Measurements from ENCODE around the gene INKA1. TPM values are rescaled to one million over a fixed set of nuclear protein-coding genes. Genes with fewer than 3 reads are reported as not detected.

Gene INKA1
- total and polyA plus RNA-seq, 2 of the 8 experiments (the other 6 are each of a cell fraction or from before 2014, with no cell fraction given): 1.3 to 4.7 TPM

GRCh38 chr3:49775538-49775937, 27.5 kb upstream of the INKA1 start:
- no peak for DNase-seq (ENCODE audit: low read depth in 1 of 2, low spot score in 2 of 2)
- CTCF ChIA-PET (ENCODE audit: partially characterized antibody): interaction anchor here (1.1 to 1.7 kb wide), 2 partner anchors 31 to 74 kb away, joined by 3 to 4 read pairs; no protein-coding TSS in a partner anchor
- no peak overlapping the region for H3K14ac ChIP-seq (ENCODE audit: insufficient read length)
- no peak overlapping the region for H2BK120ac ChIP-seq (replicated peaks; ENCODE audit: low read depth, low read length)
- no peak overlapping the region for H3K4me2 ChIP-seq (ENCODE audit: insufficient read depth in 1 of 2, low read depth in 2 of 2, low read length in 2 of 2)
- no peak overlapping the region for H3K9ac ChIP-seq (replicated peaks in 1 of 4; ENCODE audit: extremely low read depth in 1 of 4, low read depth in 3 of 4, low read length in 3 of 4)
- FAIRE-seq: no peak
- no peak overlapping the region for H2AK5ac ChIP-seq (ENCODE audit: low read depth, low read length)
- no peaks in the 10 kb centered on the region for H3K4me1 ChIP-seq (replicated peaks in 1 of 4; ENCODE audit: control insufficient read depth in 3 of 4, insufficient read depth in 4 of 4, low read length in 3 of 4)
- no peak overlapping the region for H3K18ac ChIP-seq (ENCODE audit: extremely low read depth, low read length)
- no peak overlapping the region for H3K23ac ChIP-seq (ENCODE audit: insufficient read length)
- peaks cover 5 to 81% of the 10 kb centered on the region in 2 experiments; a peak in 3 of 4 replicates for H3K79me2 ChIP-seq (ENCODE audit: control insufficient read depth in 1 of 2, insufficient read depth in 2 of 2, low read length in 2 of 2)
- H2AFZ ChIP-seq (ENCODE audit: low read length): no peak overlapping the region
- peaks cover 0 to 4% (median 0%) of the 10 kb centered on the region in 4 experiments; a peak in 3 of 8 replicates for H3K36me3 ChIP-seq (ENCODE audit: control insufficient read depth in 2 of 4, insufficient read depth in 4 of 4, low read length in 3 of 4)
- no peak overlapping the region for H4K8ac ChIP-seq (ENCODE audit: extremely low read depth, insufficient read depth, low read length)
- H3K23me2 ChIP-seq (ENCODE audit: low read depth, low read length): no peaks in the 10 kb centered on the region; the same call in 1 of the 2 replicates
- peaks cover under 1 to 6% of the 10 kb centered on the region in 2 experiments for H4K20me1 ChIP-seq (replicated peaks in 1 of 2; ENCODE audit: control insufficient read depth in 1 of 2, insufficient read depth in 2 of 2, low read length in 2 of 2)
- H3K4ac ChIP-seq (replicated peaks; ENCODE audit: insufficient read length, low read depth, low read length): no peak overlapping the region
- WGBS, 2 experiments (ENCODE audit: extremely low coverage in 1 of 2, insufficient coverage in 1 of 2, insufficient read length in 1 of 2, insufficient replicate concordance in 2 of 2, low coverage in 1 of 2, low lambda C conversion rate in 2 of 2, missing lambda C conversion rate in 1 of 2): 93% methylated on average over 3 of the region's 3 CpGs; no CpG with 5 or more reads in 1 of the 2 experiments
- no peak overlapping the region for H2BK12ac ChIP-seq (ENCODE audit: low read depth, low read length)
- H2BK20ac ChIP-seq (ENCODE audit: low read length): no peak overlapping the region
- POLR2A ChIA-PET (ENCODE audit: partially characterized antibody): interaction anchor here (1.0 kb wide), 1 partner anchor 56 kb away, joined by 3 read pairs; the partner anchor contains the start of gene AMIGO3
- H3K79me1 ChIP-seq (ENCODE audit: low read depth, low read length): peaks cover 15% of the 10 kb centered on the region
- H3K56ac ChIP-seq (replicated peaks; ENCODE audit: insufficient read length, low read depth, low read length): no peak overlapping the region
- no peak overlapping the region for H3K4me3 ChIP-seq (ENCODE audit: extremely low read depth in 1 of 4, insufficient read depth in 2 of 4, low read depth in 3 of 4, low read length in 4 of 4)
- H2BK5ac ChIP-seq (ENCODE audit: low read depth, low read length): no peak overlapping the region
- no peaks in the 10 kb centered on the region for H3K9me3 ChIP-seq (ENCODE audit: insufficient read depth in 2 of 2, low read depth in 1 of 2, low read length in 1 of 2)
- H3K27me3 ChIP-seq (replicated peaks in 1 of 4; ENCODE audit: control insufficient read depth in 3 of 4, extremely low read depth in 1 of 4, insufficient read depth in 3 of 4, low read length in 3 of 4): no peaks in the 10 kb centered on the region
- H4K91ac ChIP-seq (replicated peaks; ENCODE audit: insufficient read length, low read length): no peak overlapping the region
- no peak overlapping the region for H2BK15ac ChIP-seq (ENCODE audit: low read length)
- TF ChIP-seq SIX5 (IDR thresholded peaks at IDR 0.05; ENCODE audit: low read depth, low read length): no peak
- no peak for TF ChIP-seq RFX5 (IDR thresholded peaks at IDR 0.05; ENCODE audit: borderline replicate concordance, low read depth, low read length)
- no peak for TF ChIP-seq BCL11A (IDR thresholded peaks at IDR 0.05; ENCODE audit: low read depth in 2 of 2, low read length in 2 of 2)
- H3K27ac ChIP-seq (ENCODE audit: low read depth, low read length): no peak overlapping the region
- H4K5ac ChIP-seq (ENCODE audit: insufficient read length, low read depth, low read length): no peak overlapping the region
